Omental fat pad (tissue), 4 donors: ENCODE results near the gene MS4A15. TPM values are rescaled to one million over a fixed set of nuclear protein-coding genes. Genes with fewer than 3 reads are reported as not detected.

ENCODE experiments used
- ATAC-seq: fragments of 150-250 bp; one replicate; pipeline ENCODE4 v1.9.1; 2016; ENCODE audit warnings: mild to moderate bottlenecking, moderate library complexity; ENCODE audit not compliant: low FRiP score
- DNase-seq: peaks from one replicate; pipeline ENCODE4 v3.0.0-alpha.2; 2019; ENCODE audit warnings: low spot score
- total RNA-seq, 4 donors: library from RNA; depleted of rRNA; stranded (reverse); fragments of >200 nt; gene quantifications; one replicate each; pipeline ENCODE4 v1.1.0, GENCODE V29; 2016
- TF ChIP-seq, protein P1 (sequence below), 3 donors: fragments of 450-650 bp; IDR thresholded peaks; one replicate each; pipeline ENCODE4 v1.5.1; 2016 to 2017; ENCODE audit warnings: antibody characterized with exemption in 3 of 3, mild to moderate bottlenecking in 3 of 3, moderate library complexity in 2 of 3

The MS4A15 gene
- total RNA-seq, 4 donors from 2014 or later: not detected

- ATAC-seq (no peak), DNase-seq (no peak)
- TF ChIP-seq, protein P1, sequence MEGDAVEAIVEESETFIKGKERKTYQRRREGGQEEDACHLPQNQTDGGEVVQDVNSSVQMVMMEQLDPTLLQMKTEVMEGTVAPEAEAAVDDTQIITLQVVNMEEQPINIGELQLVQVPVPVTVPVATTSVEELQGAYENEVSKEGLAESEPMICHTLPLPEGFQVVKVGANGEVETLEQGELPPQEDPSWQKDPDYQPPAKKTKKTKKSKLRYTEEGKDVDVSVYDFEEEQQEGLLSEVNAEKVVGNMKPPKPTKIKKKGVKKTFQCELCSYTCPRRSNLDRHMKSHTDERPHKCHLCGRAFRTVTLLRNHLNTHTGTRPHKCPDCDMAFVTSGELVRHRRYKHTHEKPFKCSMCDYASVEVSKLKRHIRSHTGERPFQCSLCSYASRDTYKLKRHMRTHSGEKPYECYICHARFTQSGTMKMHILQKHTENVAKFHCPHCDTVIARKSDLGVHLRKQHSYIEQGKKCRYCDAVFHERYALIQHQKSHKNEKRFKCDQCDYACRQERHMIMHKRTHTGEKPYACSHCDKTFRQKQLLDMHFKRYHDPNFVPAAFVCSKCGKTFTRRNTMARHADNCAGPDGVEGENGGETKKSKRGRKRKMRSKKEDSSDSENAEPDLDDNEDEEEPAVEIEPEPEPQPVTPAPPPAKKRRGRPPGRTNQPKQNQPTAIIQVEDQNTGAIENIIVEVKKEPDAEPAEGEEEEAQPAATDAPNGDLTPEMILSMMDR (IDR thresholded peaks at IDR 0.05): no peak
Observed at GRCh38 chr11:60719391-60719790, 37.3 kb upstream of the MS4A15 start.

- ATAC-seq (no peak), DNase-seq (no peak)
- TF ChIP-seq, protein P1 (IDR thresholded peaks at IDR 0.05): no peak
Observed at GRCh38 chr11:60720460-60720859, 36.2 kb upstream of the MS4A15 start.

- no peak for ATAC-seq
- no peak for DNase-seq
- TF ChIP-seq, protein P1 (IDR thresholded peaks at IDR 0.05): no peak
Observed at GRCh38 chr11:60724420-60724819, 32.2 kb upstream of the MS4A15 start, which contains the start of gene MS4A18. Gene MS4A18 (plus strand): TSS chr11:60724720.

DNA sequence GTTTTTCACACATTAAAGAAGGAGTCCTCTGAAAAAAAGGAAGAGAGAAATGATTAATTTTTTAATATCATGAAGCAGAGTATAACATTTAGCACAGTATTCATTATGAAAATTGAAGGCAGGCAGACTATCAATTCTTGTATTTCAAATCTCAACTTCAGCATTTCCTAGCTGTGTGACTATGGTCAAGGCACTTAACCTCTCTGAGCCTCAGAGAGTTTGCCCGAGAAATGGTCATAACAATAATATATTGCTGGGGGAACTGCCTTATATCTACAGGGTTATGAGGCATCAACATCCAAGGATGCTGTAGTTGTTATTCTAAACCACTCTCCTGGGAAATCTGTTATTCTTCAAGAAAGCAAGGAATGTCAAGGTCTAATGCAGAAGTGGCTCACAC is 31.1 kb upstream of the MS4A15 start:
- DNase-seq (no peak), ATAC-seq (no peak)
- TF ChIP-seq, protein P1 (IDR thresholded peaks at IDR 0.05): no peak

DNA sequence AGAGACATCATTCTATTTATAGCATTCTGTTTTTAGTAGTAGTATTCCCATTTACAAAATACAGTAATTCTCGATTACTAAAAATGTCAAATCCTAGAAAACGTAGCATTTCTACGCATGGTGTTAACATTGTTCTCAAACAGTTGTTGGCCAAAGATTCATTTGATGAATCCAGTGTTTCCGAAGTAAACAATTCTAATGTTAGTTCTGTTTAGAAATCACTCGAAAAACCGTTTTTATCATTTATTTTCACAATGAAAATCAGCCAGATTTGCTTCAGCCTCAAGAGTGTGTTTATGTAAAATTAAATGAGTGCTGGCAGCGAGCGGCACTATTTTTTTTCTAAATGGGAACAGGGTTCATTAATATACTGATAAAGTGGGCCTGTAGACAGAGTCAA is 25.1 kb upstream of the MS4A15 start:
- no peak for DNase-seq
- no peak for ATAC-seq
- TF ChIP-seq, protein P1 (IDR thresholded peaks at IDR 0.05): no peak

DNA sequence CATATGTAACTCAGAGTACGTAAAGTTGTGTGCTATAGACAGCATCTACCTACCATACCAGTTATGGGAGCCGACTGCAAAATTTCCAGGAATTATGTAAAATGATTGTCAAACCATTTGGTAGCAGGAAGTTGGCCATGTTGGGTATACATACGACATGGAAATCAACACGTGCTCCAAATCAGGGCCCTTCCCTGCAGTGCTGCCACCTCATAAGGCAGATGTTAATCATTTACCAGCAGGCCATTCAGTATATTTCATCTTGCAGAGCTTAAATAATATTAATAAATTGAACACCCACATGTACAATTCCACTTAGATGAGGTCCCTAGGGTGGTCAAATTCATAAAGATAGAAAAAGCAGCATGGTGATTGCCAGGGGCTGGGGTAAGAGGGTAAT is 22.4 kb upstream of the MS4A15 start:
- DNase-seq (no peak), ATAC-seq (no peak)
- TF ChIP-seq, protein P1 (IDR thresholded peaks at IDR 0.05): no peak

DNA sequence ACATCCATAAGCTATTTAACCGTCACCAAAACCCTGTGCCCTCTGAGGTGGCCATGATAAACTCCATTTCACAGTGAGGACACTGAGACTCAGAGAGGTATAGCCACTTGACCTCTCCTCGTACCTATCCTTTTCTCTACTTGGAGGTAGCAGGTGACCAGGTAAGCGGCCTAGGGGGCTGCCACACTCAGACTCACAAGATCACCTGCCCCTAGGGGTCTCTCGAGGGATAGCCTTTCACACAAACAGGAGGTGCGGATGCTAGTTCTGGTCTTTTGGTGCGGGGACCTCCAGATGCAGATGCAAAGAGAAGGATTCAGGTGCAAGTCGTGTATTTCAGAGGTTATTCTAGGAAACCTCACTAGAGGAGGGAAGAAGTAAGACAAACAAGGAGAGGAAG is 17.6 kb upstream of the MS4A15 start:
- no peak for DNase-seq
- ATAC-seq: no peak
- TF ChIP-seq, protein P1 (IDR thresholded peaks at IDR 0.05): no peak
